ENCODE data around the gene DSCAM. TPM values are rescaled to one million over a fixed set of nuclear protein-coding genes. Genes with fewer than 3 reads are reported as not detected.

The DSCAM gene
- total and polyA plus RNA-seq, 4 donors = 0.02 to 0.25 (median 0.09) TPM

DNA sequence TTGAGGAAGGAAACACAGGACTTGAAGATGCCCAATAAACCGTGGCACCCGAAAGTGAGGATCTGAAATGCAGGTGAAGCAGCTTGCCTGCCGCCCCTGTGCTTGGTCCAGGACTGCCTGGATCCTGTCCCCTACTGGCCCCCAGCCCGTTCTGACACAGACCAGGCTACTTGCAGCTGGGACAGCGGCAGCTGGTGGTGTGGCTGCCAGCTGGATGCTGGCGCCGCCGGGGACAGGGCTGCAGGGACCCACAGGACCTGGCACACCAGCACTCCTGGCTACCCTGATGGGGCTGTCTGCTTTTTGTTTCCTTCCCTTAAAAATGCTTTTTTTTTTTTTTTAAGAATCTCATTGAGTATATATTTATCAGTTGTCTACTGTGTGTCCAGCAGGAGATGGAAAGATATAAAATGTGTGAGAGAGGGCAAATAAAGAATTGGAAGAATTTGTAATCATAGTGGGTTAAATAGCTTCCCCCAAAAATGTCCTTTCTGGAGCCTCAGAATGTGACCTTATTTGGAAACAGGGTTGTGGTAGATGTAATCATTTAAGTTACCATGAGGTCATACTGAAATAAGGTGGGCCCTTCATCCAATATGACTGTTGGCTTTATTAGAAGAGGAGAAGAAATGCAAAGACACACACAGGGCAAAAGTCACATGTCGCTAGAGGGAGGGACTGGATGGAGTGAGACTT lies 165.6 kb downstream of the DSCAM start:
- Histone ChIP-seq H3K27ac (ENCODE audit: low read depth in 1 of 2, low read length in 1 of 2) (no peak overlapping the region), H3K4me1 (ENCODE audit: control insufficient read depth in 5 of 5, insufficient read depth in 5 of 5, low read length in 5 of 5) (no peaks in the 10 kb centered on the region), H3K9me3 (ENCODE audit: control insufficient read depth in 4 of 4, insufficient read depth in 3 of 4, low read length in 3 of 4) (peaks cover 0 to 7% (median 0%) of the 10 kb centered on the region in 4 donors), H3K4me3 (no peak overlapping the region), H3K9ac (ENCODE audit: insufficient read depth in 1 of 2, low read length in 2 of 2) (no peak overlapping the region), H3K27me3 (ENCODE audit: control insufficient read depth in 3 of 3, insufficient read depth in 3 of 3, low read length in 2 of 3) (no peaks in the 10 kb centered on the region), H3K36me3 (ENCODE audit: control insufficient read depth in 4 of 4, insufficient read depth in 4 of 4, low read length in 4 of 4) (no peaks in the 10 kb centered on the region)
- WGBS, 2 donors = 77 to 82% methylated on average over 9 of the region's 9 CpGs
- TF ChIP-seq, protein P1, sequence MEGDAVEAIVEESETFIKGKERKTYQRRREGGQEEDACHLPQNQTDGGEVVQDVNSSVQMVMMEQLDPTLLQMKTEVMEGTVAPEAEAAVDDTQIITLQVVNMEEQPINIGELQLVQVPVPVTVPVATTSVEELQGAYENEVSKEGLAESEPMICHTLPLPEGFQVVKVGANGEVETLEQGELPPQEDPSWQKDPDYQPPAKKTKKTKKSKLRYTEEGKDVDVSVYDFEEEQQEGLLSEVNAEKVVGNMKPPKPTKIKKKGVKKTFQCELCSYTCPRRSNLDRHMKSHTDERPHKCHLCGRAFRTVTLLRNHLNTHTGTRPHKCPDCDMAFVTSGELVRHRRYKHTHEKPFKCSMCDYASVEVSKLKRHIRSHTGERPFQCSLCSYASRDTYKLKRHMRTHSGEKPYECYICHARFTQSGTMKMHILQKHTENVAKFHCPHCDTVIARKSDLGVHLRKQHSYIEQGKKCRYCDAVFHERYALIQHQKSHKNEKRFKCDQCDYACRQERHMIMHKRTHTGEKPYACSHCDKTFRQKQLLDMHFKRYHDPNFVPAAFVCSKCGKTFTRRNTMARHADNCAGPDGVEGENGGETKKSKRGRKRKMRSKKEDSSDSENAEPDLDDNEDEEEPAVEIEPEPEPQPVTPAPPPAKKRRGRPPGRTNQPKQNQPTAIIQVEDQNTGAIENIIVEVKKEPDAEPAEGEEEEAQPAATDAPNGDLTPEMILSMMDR (IDR thresholded peaks at IDR 0.05; ENCODE audit: control extremely low read depth, extremely low read depth) = no peak
- no peak for ATAC-seq (ENCODE audit: insufficient read depth, low FRiP score)
- no peak for DNase-seq

DNA sequence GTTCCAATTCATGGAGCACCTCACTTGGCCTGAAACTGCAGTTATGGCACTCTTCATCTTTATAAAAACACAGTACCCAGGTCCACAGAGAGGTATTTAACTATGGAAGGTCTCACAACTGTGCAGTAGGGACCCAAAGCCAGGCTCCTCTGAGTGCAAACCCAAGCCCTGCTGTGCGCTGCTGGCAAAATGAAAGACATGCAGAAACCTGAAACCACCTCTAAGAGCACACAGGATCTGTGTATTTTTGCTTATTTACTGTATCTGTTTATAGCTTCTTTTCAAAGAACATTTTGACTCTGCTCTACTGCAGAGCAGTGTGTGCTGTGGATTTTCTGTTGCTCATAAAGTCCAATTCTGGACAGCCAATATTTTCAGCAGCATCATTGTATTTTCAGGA lies 166.6 kb downstream of the DSCAM start:
- no peaks in the 10 kb centered on the region for H3K27me3 ChIP-seq (ENCODE audit: control insufficient read depth in 3 of 3, insufficient read depth in 3 of 3, low read length in 2 of 3)
- ATAC-seq (ENCODE audit: insufficient read depth, low FRiP score) = no peak
- no peak for DNase-seq
- no peak overlapping the region for H3K4me3 ChIP-seq
- H3K9me3 ChIP-seq (ENCODE audit: control insufficient read depth in 4 of 4, insufficient read depth in 3 of 4, low read length in 3 of 4) = peaks cover 0 to 5% (median 0%) of the 10 kb centered on the region in 4 donors
- TF ChIP-seq, protein P1 (IDR thresholded peaks at IDR 0.05; ENCODE audit: control extremely low read depth, extremely low read depth) = no peak
- H3K27ac ChIP-seq (ENCODE audit: low read depth in 1 of 2, low read length in 1 of 2) = no peak overlapping the region
- H3K4me1 ChIP-seq (ENCODE audit: control insufficient read depth in 5 of 5, insufficient read depth in 5 of 5, low read length in 5 of 5) = no peaks in the 10 kb centered on the region
- H3K9ac ChIP-seq (ENCODE audit: insufficient read depth in 1 of 2, low read length in 2 of 2) = no peak overlapping the region
- no peaks in the 10 kb centered on the region for H3K36me3 ChIP-seq (ENCODE audit: control insufficient read depth in 4 of 4, insufficient read depth in 4 of 4, low read length in 4 of 4)
- 93 to 96% methylated on average over 1 of the region's 1 CpG for WGBS, 2 donors

DNA sequence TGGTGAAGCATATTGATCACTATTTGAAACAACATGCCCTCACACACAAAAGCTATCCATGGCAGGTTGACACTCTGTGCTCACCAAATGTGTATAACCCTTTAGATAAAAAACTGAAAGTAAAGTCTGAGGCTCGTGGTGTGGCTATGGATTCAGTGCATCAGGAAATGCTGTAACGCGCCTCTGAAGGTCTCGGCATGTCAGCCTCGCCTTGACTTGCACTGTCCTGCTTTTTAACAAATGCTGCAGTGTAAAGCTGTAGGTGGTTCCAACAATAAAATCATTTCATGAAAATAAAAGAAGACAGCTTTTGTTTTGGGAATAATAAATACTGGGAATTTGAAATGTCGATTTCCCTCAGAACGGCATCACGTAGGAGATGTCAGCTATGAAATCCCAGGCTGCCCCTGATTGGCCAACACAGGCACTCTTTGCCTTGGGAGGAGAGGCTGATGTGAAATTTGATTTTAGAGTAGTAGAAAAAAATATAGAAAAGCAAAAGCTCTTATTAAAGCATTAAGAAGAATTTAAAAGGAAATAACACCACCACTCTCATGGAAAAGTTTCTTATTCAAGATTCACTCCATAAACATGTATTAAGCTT lies 168.2 kb downstream of the DSCAM start:
- Histone ChIP-seq H3K36me3 (ENCODE audit: control insufficient read depth in 4 of 4, insufficient read depth in 4 of 4, low read length in 4 of 4) (no peaks in the 10 kb centered on the region), H3K4me1 (ENCODE audit: control insufficient read depth in 5 of 5, insufficient read depth in 5 of 5, low read length in 5 of 5) (no peaks in the 10 kb centered on the region), H3K4me3 (no peak overlapping the region), H3K9me3 (ENCODE audit: control insufficient read depth in 4 of 4, insufficient read depth in 3 of 4, low read length in 3 of 4) (peaks cover 0 to 5% (median 0%) of the 10 kb centered on the region in 4 donors), H3K9ac (ENCODE audit: insufficient read depth in 1 of 2, low read length in 2 of 2) (no peak overlapping the region), H3K27ac (ENCODE audit: low read depth in 1 of 2, low read length in 1 of 2) (no peak overlapping the region), H3K27me3 (ENCODE audit: control insufficient read depth in 3 of 3, insufficient read depth in 3 of 3, low read length in 2 of 3) (no peaks in the 10 kb centered on the region)
- DNase-seq = no peak
- ATAC-seq (ENCODE audit: insufficient read depth, low FRiP score) = no peak
- WGBS, 2 donors = 74 to 88% methylated on average over 8 of the region's 8 CpGs
- TF ChIP-seq, protein P1 (IDR thresholded peaks at IDR 0.05; ENCODE audit: control extremely low read depth, extremely low read depth) = no peak

Measured in lung (tissue), 12 donors.